Measurements from ENCODE around the gene PI4K2A.

GRCh38 chr10:97714401-97715258 is 74.2 kb downstream of the PI4K2A start:
- TF ChIP-seq EZH2phosphoT487 (IDR thresholded peaks at IDR 0.05; ENCODE audit: insufficient read depth, low read depth), result no peak
- TF ChIP-seq EZH2 (IDR thresholded peaks at IDR 0.05; ENCODE audit: insufficient read depth, poor library complexity, severe bottlenecking), result no peak
